ENCODE data around the gene MPRIP.
A peak's percentile ranks its signal among the peaks of the same experiment; 100 is the strongest.
"Not testable (repeated sequence)": the region's sequence is repeated elsewhere in the genome, so short reads cannot be mapped to it uniquely, and the experiment has no call there.

The MPRIP gene

DNA sequence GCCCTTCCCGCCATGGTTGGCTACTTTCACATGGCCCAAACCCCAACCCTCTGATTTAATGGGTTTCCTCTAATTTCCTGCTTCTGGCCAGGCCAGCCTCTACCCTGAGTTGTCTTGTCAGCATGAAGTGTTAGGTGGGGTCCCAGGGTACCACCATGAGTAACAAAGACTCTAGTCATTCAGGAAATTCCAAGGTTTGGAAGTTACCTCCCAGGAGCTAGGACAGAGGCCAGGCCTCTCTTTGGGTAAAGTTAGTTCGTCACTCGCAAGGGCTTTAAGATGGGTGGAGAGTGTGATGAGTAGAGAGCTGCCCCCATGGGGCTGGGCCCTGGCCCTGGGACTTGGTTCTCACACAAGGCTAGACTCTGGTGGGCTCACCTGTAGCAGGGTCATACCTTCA, 109.3 kb downstream of the MPRIP start:
- DNase-seq: peak; percentile 74

DNA sequence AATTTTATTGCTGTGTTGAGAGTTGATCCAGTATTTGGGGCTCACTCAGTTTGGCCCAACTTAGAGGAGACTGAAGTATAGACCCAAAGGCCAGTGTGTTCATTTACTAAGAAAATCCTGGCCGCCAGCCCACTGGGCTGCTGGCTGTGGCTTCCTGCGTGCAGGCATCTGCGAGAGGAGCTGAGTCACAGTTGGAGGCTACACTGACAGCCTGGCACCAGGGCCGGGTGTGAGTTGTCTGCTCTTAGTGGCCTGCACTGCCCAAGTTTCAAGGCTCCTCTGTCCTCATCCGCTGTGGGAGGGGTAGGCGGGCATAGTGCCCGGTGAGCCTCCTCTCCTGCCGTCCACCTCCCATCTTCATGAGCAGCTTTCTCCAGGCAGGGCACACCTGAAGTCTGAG, 109.7 kb downstream of the MPRIP start:
- DNase-seq: peak; percentile 97

GRCh38 chr17:17152385-17152784, 110.1 kb downstream of the MPRIP start:
- peak; percentile 31 for DNase-seq

GRCh38 chr17:17153071-17153470, 110.8 kb downstream of the MPRIP start:
- DNase-seq: no peak

GRCh38 chr17:17153709-17154108, 111.5 kb downstream of the MPRIP start:
- no peak for DNase-seq

- DNase-seq: no peak
Measured at GRCh38 chr17:17154556-17154955, 112.3 kb downstream of the MPRIP start.

DNA sequence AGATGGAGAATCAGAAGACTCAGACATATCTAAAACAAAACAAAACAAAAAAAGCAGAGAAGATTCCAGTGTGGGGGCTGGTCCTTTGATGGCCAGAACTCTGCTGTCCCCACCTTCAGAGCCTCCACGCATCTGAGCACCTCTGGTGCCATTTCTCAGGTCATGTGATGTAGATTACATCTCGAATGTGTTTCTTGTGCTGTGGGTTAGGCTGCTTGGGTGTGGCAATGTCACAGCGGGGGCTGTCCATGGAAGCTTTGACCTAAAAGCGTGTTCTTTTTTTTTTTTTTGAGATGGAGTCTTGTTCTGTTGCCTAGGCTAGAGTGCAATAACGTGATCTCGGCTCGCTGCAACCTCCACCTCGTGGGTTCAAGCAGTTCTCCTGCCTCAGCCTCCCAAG, 112.7 kb downstream of the MPRIP start:
- no peak for DNase-seq

DNA sequence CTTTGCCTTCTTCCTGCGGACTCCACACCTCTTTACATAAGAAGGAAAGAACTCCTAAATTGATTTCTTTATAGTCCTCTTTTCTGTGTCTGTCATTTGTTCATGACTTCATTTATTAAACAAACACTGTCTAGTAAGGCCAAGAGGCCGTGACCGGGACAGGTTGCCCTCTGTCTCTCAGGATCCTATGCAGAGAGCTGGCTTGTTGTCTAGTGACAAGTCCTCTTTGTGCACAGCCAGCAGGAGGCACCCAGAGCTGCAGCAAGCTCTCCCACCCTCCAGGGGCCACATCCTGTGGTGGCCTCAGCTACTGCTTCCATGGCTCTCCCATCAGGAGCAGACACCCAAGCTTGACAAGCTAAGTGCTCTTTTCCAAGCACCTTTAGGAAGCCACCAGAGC, 113.3 kb downstream of the MPRIP start:
- no peak for DNase-seq

DNA sequence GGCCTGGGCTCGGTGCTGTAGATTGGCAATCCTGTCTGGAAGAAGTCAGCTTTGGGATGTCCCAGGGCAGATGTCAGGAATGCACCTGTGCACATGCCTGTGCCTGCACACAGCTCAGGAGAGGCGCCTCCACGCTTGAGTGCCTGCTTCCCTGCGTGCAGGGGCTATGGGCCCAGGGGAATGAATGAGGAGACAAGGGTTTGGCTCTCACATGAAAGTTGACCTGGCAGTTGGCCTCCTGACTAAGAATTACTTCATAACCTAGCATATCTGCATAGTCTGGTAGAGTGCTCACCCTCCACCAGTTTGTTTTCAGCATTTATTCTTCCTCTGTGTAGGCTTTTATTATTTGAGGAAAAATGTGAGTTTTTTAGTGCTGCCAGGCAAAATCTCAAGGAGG, 113.8 kb downstream of the MPRIP start:
- DNase-seq: peak; percentile 73

GRCh38 chr17:17156511-17156910, 114.3 kb downstream of the MPRIP start:
- peak; percentile 60 for DNase-seq

GRCh38 chr17:17157041-17157440, 114.8 kb downstream of the MPRIP start:
- no peak for DNase-seq

- DNase-seq: not testable (repeated sequence)
Measured at GRCh38 chr17:17158506-17158905, 116.2 kb downstream of the MPRIP start.

GRCh38 chr17:17159571-17159970, 117.3 kb downstream of the MPRIP start:
- DNase-seq: no peak

GRCh38 chr17:17161121-17161520, 118.9 kb downstream of the MPRIP start:
- DNase-seq: no peak

DNA sequence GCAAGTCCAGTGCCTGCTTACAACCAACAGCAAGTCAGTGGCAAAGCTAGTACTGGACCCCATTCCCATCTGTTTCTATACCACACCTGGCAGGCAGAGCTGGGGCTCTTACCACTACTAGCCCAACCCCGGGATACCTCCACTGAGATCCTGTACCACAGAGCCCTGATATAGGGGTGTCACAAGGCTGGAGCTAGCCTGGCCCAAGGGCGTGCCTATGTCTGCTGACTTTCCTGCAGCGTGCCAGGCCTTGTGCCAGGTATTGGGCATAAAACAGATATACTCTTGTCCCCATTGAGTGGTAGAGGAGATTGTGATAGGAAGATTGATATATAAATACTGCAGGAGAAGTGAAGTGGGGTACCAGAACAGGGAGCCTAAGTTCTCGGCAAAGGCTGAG, 119.5 kb downstream of the MPRIP start:
- no peak for DNase-seq

DNA sequence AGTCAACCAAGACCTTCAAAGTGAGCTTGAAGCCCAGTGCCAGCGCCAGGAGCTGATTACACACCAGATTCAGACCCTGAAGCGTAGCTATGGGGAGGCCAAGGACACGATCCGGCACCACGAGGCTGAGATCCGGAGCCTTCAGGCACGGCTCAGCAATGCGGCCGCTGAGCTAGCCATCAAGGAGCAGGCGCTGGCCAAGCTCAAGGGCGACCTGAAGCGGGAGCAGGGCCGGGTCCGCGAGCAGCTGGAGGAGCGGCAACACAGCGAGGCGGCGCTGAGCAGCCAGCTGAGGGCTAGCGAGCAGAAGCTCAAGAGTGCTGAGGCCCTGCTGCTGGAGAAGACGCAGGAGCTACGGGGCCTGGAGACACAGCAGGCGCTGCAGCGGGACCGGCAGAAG, 121.9 kb downstream of the MPRIP start:
- no peak for DNase-seq

- no peak for DNase-seq
Measured at GRCh38 chr17:17164676-17165075, 122.4 kb downstream of the MPRIP start.

- no peak for DNase-seq
Measured at GRCh38 chr17:17165666-17166308, 123.5 kb downstream of the MPRIP start.

- DNase-seq: no peak
Measured at GRCh38 chr17:17166446-17166845, 124.2 kb downstream of the MPRIP start.

GRCh38 chr17:17167356-17167755, 125.1 kb downstream of the MPRIP start:
- DNase-seq: no peak

DNA sequence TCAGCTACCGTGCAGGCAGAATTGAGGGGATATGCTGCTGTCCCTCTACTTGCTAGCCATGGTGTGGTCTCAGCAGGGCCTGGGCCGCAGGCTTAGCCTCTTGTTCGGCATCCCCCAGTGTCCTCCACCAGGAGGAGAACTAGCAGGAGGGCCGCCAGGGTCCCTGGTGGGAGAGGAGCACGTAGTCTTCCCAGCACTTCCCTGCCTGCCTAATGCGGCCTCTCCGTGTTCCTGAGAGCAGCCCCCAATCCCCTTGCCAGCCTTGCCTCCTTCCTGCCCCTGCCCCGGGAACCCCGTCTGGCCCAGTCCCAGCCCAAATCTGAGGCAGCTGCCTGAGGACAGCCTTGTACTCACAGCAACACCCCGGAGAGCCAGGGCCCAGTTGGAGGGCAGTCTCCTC, 125.7 kb downstream of the MPRIP start:
- no peak for DNase-seq

GRCh38 chr17:17168401-17168800, 126.1 kb downstream of the MPRIP start:
- no peak for DNase-seq

DNA sequence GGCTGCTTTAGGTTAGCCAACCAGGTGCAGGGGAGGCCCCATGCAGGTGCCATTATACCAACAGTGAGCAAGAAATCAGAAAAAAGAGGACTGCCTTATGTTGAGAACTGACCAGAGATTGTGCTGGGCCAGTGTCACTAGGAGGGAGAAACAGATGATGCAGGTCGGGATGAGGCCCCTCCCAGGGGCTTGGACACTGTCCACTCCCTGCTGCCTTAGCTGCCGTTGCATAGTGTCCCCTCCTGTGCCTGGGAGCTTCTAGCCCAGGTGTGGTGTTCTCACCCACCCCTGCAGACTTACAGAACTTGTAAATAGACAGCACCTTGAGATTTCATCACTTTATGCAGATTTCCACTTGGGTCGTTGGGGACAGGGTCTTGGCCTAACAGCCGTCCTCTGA, 127.1 kb downstream of the MPRIP start:
- no peak for DNase-seq

- DNase-seq: peak; percentile 45
Measured at GRCh38 chr17:17170346-17170985, 128.2 kb downstream of the MPRIP start.

DNA sequence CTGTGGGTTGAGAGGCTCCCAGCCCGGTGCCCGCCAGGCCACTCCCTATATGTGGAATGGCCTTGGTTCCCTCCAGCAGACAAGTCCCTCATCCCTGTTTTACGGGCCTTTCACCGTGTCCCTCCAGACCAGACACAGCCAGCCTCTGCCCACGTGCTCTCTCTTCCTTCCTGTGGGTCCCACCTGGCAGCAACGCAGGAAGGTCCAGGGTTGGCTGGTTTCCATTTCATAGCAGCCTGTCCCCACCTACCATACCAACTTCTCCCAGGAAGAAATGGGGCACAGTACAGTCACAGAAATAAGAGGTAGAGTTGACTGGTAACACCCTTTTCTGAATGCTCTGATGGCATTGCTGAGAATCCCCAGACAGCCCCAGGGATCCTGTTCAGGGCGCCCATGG, 128.9 kb downstream of the MPRIP start:
- no peak for DNase-seq
